K562 (cell line): ENCODE results near the gene WDR83. TPM values are rescaled to one million over a fixed set of nuclear protein-coding genes. Genes with fewer than 3 reads are reported as not detected.

Experiments used
- ARID2 ChIP-seq: fragments of 450-650 bp; IDR thresholded peaks from 2 replicates; pipeline ENCODE4 v1.6.1; 2017; ENCODE audit warnings: antibody characterized with exemption, mild to moderate bottlenecking
- CBX1 ChIP-seq: sonication (generic); IDR thresholded peaks from 2 replicates; pipeline ENCODE4 v1.6.1; 2016; ENCODE audit warnings: antibody characterized with exemption, low read depth, mild to moderate bottlenecking
- CEBPZ ChIP-seq: fragments of 150-350 bp; IDR thresholded peaks from 2 replicates; pipeline ENCODE4 v1.6.1; 2014; ENCODE audit warnings: low read depth, mild to moderate bottlenecking, low read length, borderline replicate concordance
- DPF2 ChIP-seq: fragments of 450-650 bp; IDR thresholded peaks from 2 replicates; pipeline ENCODE4 v1.6.1; 2016
- FUS ChIP-seq: fragments of 200-400 bp; formaldehyde crosslinking; optimal IDR thresholded peaks from 2 replicates; pipeline ENCODE3; 2017; ENCODE audit warnings: low read depth, low read length
- HIVEP1 ChIP-seq: fragments of 250-450 bp; sonication (Bioruptor Pico); IDR thresholded peaks from 2 replicates; pipeline ENCODE4 v1.4.0; 2020; ENCODE audit warnings: mild to moderate bottlenecking
- HMGXB4 ChIP-seq: sonication (generic); formaldehyde crosslinking; IDR thresholded peaks from 2 replicates; pipeline ENCODE4 v1.8.1; 2023; ENCODE audit warnings: mild to moderate bottlenecking, missing genetic modification reagents
- KAT2B ChIP-seq: IDR thresholded peaks from one replicate; pipeline ENCODE4 v1.6.1; 2012; ENCODE audit warnings: low read depth, mild to moderate bottlenecking, control low read depth, inconsistent platforms, low read length, moderate library complexity
- NEUROD1 ChIP-seq: fragments of 150-350 bp; IDR thresholded peaks from 2 replicates; pipeline ENCODE4 v1.6.1; 2014; ENCODE audit warnings: borderline replicate concordance, low read length, low read depth; ENCODE audit not compliant: partially characterized antibody
- OTX1 ChIP-seq: fragments of 450-650 bp; formaldehyde crosslinking; IDR thresholded peaks from 2 replicates; pipeline ENCODE4 v1.4.0; 2022; ENCODE audit warnings: mild to moderate bottlenecking
- POLR3G ChIP-seq: IDR thresholded peaks from 2 replicates; pipeline ENCODE4 v1.6.1; 2011; ENCODE audit not compliant: insufficient read length, insufficient replicate concordance; ENCODE audit errors: extremely low read depth
- POU5F1 ChIP-seq: fragments of 150-350 bp; IDR thresholded peaks from 2 replicates; pipeline ENCODE4 v1.6.1; 2014; ENCODE audit warnings: borderline replicate concordance, low read length, low read depth, mild to moderate bottlenecking; ENCODE audit not compliant: partially characterized antibody
- SIX5 ChIP-seq, 2 experiments: IDR thresholded peaks; 2 replicates each; pipeline ENCODE4 v1.6.1; 2011; ENCODE audit warnings: low read length in 2 of 2, borderline replicate concordance in 1 of 2, low read depth in 1 of 2, mild to moderate bottlenecking in 1 of 2, moderate library complexity in 1 of 2; ENCODE audit not compliant: insufficient read depth in 1 of 2
- SLC30A9 ChIP-seq: fragments of 250-450 bp; sonication (Bioruptor Pico); IDR thresholded peaks from 2 replicates; pipeline ENCODE4 v1.8.0; 2022; ENCODE audit warnings: mild to moderate bottlenecking, moderate library complexity
- SRSF9 ChIP-seq: fragments of 200-400 bp; formaldehyde crosslinking; IDR thresholded peaks from 2 replicates; pipeline ENCODE4 v1.6.1; 2017; ENCODE audit warnings: low read depth, low read length, borderline replicate concordance
- TCF3 ChIP-seq: sonication (generic); formaldehyde crosslinking; IDR thresholded peaks from 2 replicates; pipeline ENCODE4 v1.4.0; 2020; ENCODE audit warnings: mild to moderate bottlenecking, missing genetic modification reagents
- TCF7L2 ChIP-seq: fragments of 150-350 bp; IDR thresholded peaks from 2 replicates; pipeline ENCODE4 v1.6.1; 2016; ENCODE audit warnings: low read depth, mild to moderate bottlenecking, low read length, moderate library complexity
- TEAD1 ChIP-seq, 2 experiments: fragments of 450-650 bp in 1 of 2; sonication (generic) in 1 of 2; formaldehyde crosslinking; IDR thresholded peaks; 2 replicates each; pipeline versions ENCODE4 v1.4.0 to v1.8.0; 2020 to 2022; ENCODE audit warnings: mild to moderate bottlenecking in 2 of 2, missing genetic modification reagents in 1 of 2
- ZBTB1 ChIP-seq: sonication (generic); formaldehyde crosslinking; IDR thresholded peaks from 2 replicates; pipeline ENCODE4 v1.8.1; 2023; ENCODE audit warnings: missing genetic modification reagents, low read depth, mild to moderate bottlenecking, borderline replicate concordance
- ZBTB17 ChIP-seq: fragments of 450-650 bp; formaldehyde crosslinking; IDR thresholded peaks from 2 replicates; pipeline ENCODE4 v1.4.0; 2020; ENCODE audit warnings: mild to moderate bottlenecking
- ZFX ChIP-seq: sonication (generic); formaldehyde crosslinking; IDR thresholded peaks from 2 replicates; pipeline ENCODE4 v1.8.0; 2022; ENCODE audit warnings: mild to moderate bottlenecking, missing genetic modification reagents, moderate library complexity
- ZNF143 ChIP-seq: sonication (generic); formaldehyde crosslinking; IDR thresholded peaks from 2 replicates; pipeline ENCODE4 v1.9.0; 2022; ENCODE audit warnings: mild to moderate bottlenecking, missing genetic modification reagents
- ZNF431 ChIP-seq: sonication (generic); formaldehyde crosslinking; IDR thresholded peaks from 2 replicates; pipeline ENCODE4 v1.8.0; 2022; ENCODE audit warnings: mild to moderate bottlenecking, missing genetic modification reagents
- ZNF764 ChIP-seq: fragments of 250-450 bp; sonication (Bioruptor Pico); IDR thresholded peaks from 2 replicates; pipeline ENCODE4 v1.4.0; 2020; ENCODE audit warnings: low read depth, mild to moderate bottlenecking, moderate library complexity
- ZSCAN29 ChIP-seq: fragments of 450-650 bp; IDR thresholded peaks from 2 replicates; pipeline ENCODE4 v1.6.1; 2017
- polyA plus RNA-seq, 8 experiments: library from polyadenylated mRNA; depleted of rRNA in 4 of 8; stranded (reverse) in 5 of 8; unstranded in 3 of 8; fragments of >200 nt; fragmentation: Nextera tagmentation in 2 of 8; fragmentation: Illumina TruSeq in 1 of 8; extraction: Ambion mirVana in 2 of 8; extraction: Trizol in 1 of 8; gene quantifications; 2 replicates each; pipeline versions ENCODE4 v1.2.1 to v1.2.3, GENCODE V29; 2011 to 2014; ENCODE audit warnings: inconsistent platforms in 1 of 8, missing spikeins in 1 of 8
- total RNA-seq, 7 experiments: library from RNA; depleted of rRNA in 6 of 7; stranded (reverse); fragments of >200 nt in 6 of 7; fragmentation: Illumina TruSeq in 2 of 7; extraction: Trizol in 2 of 7; gene quantifications; 2 replicates each; pipeline versions ENCODE4 v1.2.1 to v1.2.3, GENCODE V29; 2011 to 2021; ENCODE audit warnings: low replicate concordance in 1 of 7

WDR83 gene
- total and polyA plus RNA-seq, 9 of the 15 experiments (the other 6 are each of a cell fraction or from before 2014, with no cell fraction given): 0.52 to 21.3 (median 4.2) TPM

- no peak for TF ChIP-seq SRSF9
- TF ChIP-seq ZSCAN29: peak; percentile 84
- TF ChIP-seq SIX5 (IDR thresholded peaks at IDR 0.05; ENCODE audit: borderline replicate concordance in 1 of 2, insufficient read depth in 1 of 2, low read depth in 1 of 2, low read length in 2 of 2): no peak
- TF ChIP-seq KAT2B: no peak
- no peak for TF ChIP-seq ARID2
- TF ChIP-seq HMGXB4 (CRISPR knock-in tag): no peak
- no peak for TF ChIP-seq ZNF431
- TF ChIP-seq SLC30A9 (CRISPR knock-in tag): no peak
- no peak for TF ChIP-seq HIVEP1 (CRISPR knock-in tag)
- no peak for TF ChIP-seq POU5F1
- TF ChIP-seq OTX1 (CRISPR knock-in tag): no peak
- no peak for TF ChIP-seq ZBTB17
- TF ChIP-seq POLR3G: no peak
- TF ChIP-seq TCF3 (CRISPR knock-in tag): no peak
- TF ChIP-seq CBX1: peak; percentile 59; the same call in 1 of the 2 replicates
- TF ChIP-seq ZFX (CRISPR knock-in tag): no peak
- no peak for TF ChIP-seq ZNF764 (CRISPR knock-in tag)
- TF ChIP-seq TEAD1 (CRISPR knock-in tag; IDR thresholded peaks at IDR 0.05): peak in 1 of 2 experiments; percentile 80; a peak in 1 of 4 replicates
- no peak for TF ChIP-seq CEBPZ
- 0 out of 2 replicates have a peak, but pooled peaks have one; percentile 41 for TF ChIP-seq ZNF143 (CRISPR knock-in tag)
- TF ChIP-seq TCF7L2: no peak
- peak; percentile 22 for TF ChIP-seq NEUROD1
- no peak for TF ChIP-seq FUS
- no peak for TF ChIP-seq ZBTB1 (CRISPR knock-in tag)
- TF ChIP-seq DPF2: peak; percentile 33; the same call in 1 of the 2 replicates
Observed at GRCh38 chr19:12639901-12640613, 26.6 kb upstream of the WDR83 start (continued).
